ENCODE data around the gene ARL15. TPM values are rescaled to one million over a fixed set of nuclear protein-coding genes. Genes with fewer than 3 reads are reported as not detected.

The ARL15 gene
- total and polyA plus RNA-seq, 9 donors: 14.9 to 34.0 (median 19.2) TPM

GRCh38 chr5:53944981-53945380, 365.4 kb downstream of the ARL15 start:
- TF ChIP-seq POLR2A (IDR thresholded peaks at IDR 0.05): no peak
- TF ChIP-seq CTCF (IDR thresholded peaks at IDR 0.05): no peak
- TF ChIP-seq EP300 (IDR thresholded peaks at IDR 0.05): no peak
- no peak overlapping the region for H3K4me3 ChIP-seq
- 89 to 92% (median 91%) methylated on average over 7 of the region's 7 CpGs for WGBS, 3 donors
- H3K4me1 ChIP-seq (ENCODE audit: insufficient read depth): no peaks in the 10 kb centered on the region
- intact Hi-C loops (cut with DNase I): no loop called here
- no peak overlapping the region for H3K27ac ChIP-seq
- no peaks in the 10 kb centered on the region for H3K36me3 ChIP-seq
- no peaks in the 10 kb centered on the region for H3K9me3 ChIP-seq
- no peaks in the 10 kb centered on the region for H3K27me3 ChIP-seq
- no peak for DNase-seq

- no peaks in the 10 kb centered on the region for H3K27me3 ChIP-seq
- H3K36me3 ChIP-seq: no peaks in the 10 kb centered on the region
- no peaks in the 10 kb centered on the region for H3K9me3 ChIP-seq
- no peak for DNase-seq
- no peaks in the 10 kb centered on the region for H3K4me1 ChIP-seq (ENCODE audit: insufficient read depth)
- no peak overlapping the region for H3K4me3 ChIP-seq
- H3K27ac ChIP-seq: no peak overlapping the region
- TF ChIP-seq POLR2A (IDR thresholded peaks at IDR 0.05): no peak
- no peak for TF ChIP-seq EP300 (IDR thresholded peaks at IDR 0.05)
- no peak for TF ChIP-seq CTCF (IDR thresholded peaks at IDR 0.05)
- WGBS, 3 donors: 89 to 100% (median 97%) methylated on average over 1 of the region's 1 CpG
- intact Hi-C loops (cut with DNase I): no loop called here
Measured at GRCh38 chr5:53943938-53944337, 366.4 kb downstream of the ARL15 start.

DNA sequence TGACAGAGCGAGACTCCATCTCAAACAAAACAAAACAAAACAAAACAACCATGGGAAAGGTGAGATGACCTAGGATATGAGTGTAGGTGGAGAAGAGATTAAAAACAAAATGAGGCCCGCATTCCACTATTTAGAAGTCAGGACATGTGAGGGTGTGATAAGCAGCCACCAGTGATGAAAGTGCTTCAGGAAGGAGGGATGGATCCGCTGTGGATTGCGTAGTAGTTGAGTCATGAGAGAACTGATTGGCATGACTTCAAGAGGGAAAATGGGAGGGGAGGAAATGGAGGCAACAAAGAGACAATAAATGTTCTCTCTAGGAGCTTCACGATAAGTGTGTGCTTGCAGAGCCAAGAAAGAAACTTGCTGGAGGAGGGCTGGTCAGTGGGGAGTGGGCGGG, 367.6 kb downstream of the ARL15 start:
- peak in 1 of 5 donors; percentile 17 for DNase-seq
- H3K36me3 ChIP-seq: no peaks in the 10 kb centered on the region
- TF ChIP-seq EP300 (IDR thresholded peaks at IDR 0.05) (no peak), CTCF (IDR thresholded peaks at IDR 0.05) (no peak), POLR2A (IDR thresholded peaks at IDR 0.05) (no peak)
- no peaks in the 10 kb centered on the region for H3K27me3 ChIP-seq
- no peak overlapping the region for H3K27ac ChIP-seq
- H3K4me1 ChIP-seq (ENCODE audit: insufficient read depth): no peaks in the 10 kb centered on the region
- H3K4me3 ChIP-seq: no peak overlapping the region
- WGBS, 3 donors: 48 to 58% (median 51%) methylated on average over 6 of the region's 6 CpGs
- intact Hi-C loops (cut with DNase I): no loop called here
- H3K9me3 ChIP-seq: no peaks in the 10 kb centered on the region

DNA sequence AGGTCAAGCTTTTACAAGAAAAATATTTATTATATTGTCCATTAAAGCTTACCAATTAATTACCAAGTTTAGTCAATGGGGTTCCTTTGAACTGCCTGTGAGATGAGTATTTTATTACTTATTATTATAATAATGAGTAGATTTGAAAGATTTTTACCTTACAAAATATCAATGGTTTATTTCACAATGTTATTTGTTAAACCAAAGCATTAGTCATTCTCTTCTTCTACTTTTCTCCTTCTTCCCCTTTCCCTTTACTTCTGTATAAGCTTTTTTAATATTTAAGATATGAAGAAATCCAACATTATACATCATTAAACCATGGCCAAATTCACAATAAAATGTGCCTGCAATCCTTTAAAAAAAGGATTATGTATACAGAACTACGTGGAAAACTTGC, 369.5 kb downstream of the ARL15 start:
- intact Hi-C loops (cut with DNase I): no loop called here
- DNase-seq: no peak
- Histone ChIP-seq H3K4me3 (no peak overlapping the region), H3K9me3 (no peaks in the 10 kb centered on the region), H3K4me1 (ENCODE audit: insufficient read depth) (peaks cover 4% of the 10 kb centered on the region), H3K27ac (no peak overlapping the region), H3K27me3 (no peaks in the 10 kb centered on the region), H3K36me3 (no peaks in the 10 kb centered on the region)
- whole genome bisulfite sequencing, 3 donors: 75 to 83% (median 81%) methylated on average over 1 of the region's 1 CpG
- TF ChIP-seq POLR2A (IDR thresholded peaks at IDR 0.05): no peak
- TF ChIP-seq EP300 (IDR thresholded peaks at IDR 0.05): no peak
- TF ChIP-seq CTCF (IDR thresholded peaks at IDR 0.05): no peak

DNA sequence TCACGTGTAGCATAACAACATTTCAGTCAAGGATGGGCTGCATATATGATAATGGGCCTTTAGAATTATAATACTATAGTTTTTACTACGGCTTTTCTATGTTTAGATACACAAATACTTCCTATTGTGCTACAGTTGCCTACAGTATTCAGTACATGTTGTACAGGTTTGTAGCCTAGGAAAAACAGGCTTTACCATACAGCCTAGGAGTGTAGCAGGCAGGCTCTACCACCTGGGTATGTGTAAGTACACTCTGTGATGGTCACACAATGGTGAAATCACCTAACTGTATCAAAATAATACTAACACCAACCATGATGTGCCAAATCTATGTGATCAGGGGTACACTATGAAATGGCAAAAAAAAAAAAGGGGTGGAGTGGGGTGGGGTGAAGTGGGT, 372.9 kb downstream of the ARL15 start:
- Histone ChIP-seq H3K9me3 (no peaks in the 10 kb centered on the region), H3K4me1 (ENCODE audit: insufficient read depth) (peaks cover 4% of the 10 kb centered on the region), H3K4me3 (no peak overlapping the region), H3K27me3 (no peaks in the 10 kb centered on the region), H3K27ac (no peak overlapping the region), H3K36me3 (no peaks in the 10 kb centered on the region)
- DNase-seq: no peak
- WGBS, 3 donors: 40 to 59% (median 46%) methylated on average over 2 of the region's 2 CpGs
- no peak for TF ChIP-seq POLR2A (IDR thresholded peaks at IDR 0.05)
- no peak for TF ChIP-seq CTCF (IDR thresholded peaks at IDR 0.05)
- TF ChIP-seq EP300 (IDR thresholded peaks at IDR 0.05): no peak
- intact Hi-C loops (cut with DNase I): no loop called here
